Measurements from ENCODE around the gene UCK2. TPM values are rescaled to one million over a fixed set of nuclear protein-coding genes. Genes with fewer than 3 reads are reported as not detected.

The UCK2 gene
- total RNA-seq, 1 donor from 2014 or later: 9.6 TPM

DNA sequence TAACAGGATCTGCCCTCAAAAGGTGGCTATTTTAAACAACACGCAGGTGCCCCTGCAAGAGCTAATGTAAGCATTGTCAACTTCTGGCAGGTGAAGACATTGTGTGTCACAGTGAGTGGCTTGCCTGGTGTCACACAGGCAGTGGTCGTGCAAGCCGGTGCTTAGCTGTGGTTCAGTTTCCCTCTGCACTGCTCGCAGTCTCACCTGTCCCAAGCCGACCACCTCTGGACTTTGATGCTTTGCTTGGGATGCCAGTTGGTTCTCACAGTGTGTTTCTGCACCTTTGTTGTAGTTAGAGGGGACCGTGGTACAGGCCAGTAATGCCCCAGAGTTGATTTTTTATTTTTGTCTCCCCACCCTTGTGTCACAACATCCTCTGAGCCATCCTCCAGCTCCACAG is 85.2 kb downstream of the UCK2 start:
- Histone ChIP-seq H3K4me1 (peaks cover 19% of the 10 kb centered on the region), H3K4me3 (no peak overlapping the region), H3K9me3 (replicated peaks) (no peaks in the 10 kb centered on the region), H3K27ac (replicated peaks) (no peak overlapping the region), H3K36me3 (peaks cover 1% of the 10 kb centered on the region), H3K27me3 (ENCODE audit: low read depth) (no peaks in the 10 kb centered on the region)
- TF ChIP-seq CTCF (IDR thresholded peaks at IDR 0.05; ENCODE audit: borderline replicate concordance): no peak
- intact Hi-C loops (cut with micrococcal nuclease): loop anchor here (5.0 to 10.0 kb wide), 2 partner anchors 195 to 518 kb away; no protein-coding TSS in a partner anchor
- DNase-seq: no peak

DNA sequence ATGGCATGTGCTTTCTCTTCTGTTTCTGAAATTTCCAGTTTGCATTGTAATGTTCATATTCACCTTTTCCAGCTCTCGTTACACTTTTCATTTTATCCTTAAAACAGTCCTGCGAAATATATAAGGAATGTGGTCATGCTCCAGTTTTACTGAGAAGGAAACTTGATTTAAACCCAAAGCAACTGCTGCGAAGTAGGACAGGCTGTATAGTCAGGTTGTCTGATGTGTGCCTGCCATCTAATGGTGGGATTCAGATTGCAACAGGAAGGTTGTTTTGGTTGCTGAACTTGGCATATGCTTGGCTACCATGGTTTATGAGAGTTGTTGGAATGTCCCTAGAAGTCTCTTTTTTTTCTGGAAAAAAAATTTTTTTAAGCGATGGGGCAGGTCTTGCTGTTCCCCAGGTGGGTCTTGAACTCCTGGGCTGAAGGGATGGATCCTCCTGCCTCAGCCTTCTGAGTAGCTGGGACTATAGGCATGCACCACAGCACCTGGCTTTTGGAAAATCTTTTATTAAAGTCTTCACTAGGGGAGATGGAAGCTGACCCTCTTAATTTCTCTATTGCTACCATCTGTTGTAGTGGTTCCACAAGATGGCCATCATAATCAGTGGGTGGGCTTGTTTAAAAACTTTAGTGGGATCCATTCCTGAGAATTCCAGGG is 86.9 kb downstream of the UCK2 start:
- no peak overlapping the region for H3K4me3 ChIP-seq
- no peaks in the 10 kb centered on the region for H3K36me3 ChIP-seq
- DNase-seq: no peak
- H3K27me3 ChIP-seq (ENCODE audit: low read depth): no peaks in the 10 kb centered on the region
- intact Hi-C loops (cut with micrococcal nuclease): loop anchor here (5.0 to 10.0 kb wide), 2 partner anchors 197 to 519 kb away; no protein-coding TSS in a partner anchor
- H3K27ac ChIP-seq (replicated peaks): no peak overlapping the region
- H3K4me1 ChIP-seq: peaks cover 19% of the 10 kb centered on the region
- H3K9me3 ChIP-seq (replicated peaks): no peaks in the 10 kb centered on the region
- peak; percentile 91 for TF ChIP-seq CTCF (IDR thresholded peaks at IDR 0.05; ENCODE audit: borderline replicate concordance)

DNA sequence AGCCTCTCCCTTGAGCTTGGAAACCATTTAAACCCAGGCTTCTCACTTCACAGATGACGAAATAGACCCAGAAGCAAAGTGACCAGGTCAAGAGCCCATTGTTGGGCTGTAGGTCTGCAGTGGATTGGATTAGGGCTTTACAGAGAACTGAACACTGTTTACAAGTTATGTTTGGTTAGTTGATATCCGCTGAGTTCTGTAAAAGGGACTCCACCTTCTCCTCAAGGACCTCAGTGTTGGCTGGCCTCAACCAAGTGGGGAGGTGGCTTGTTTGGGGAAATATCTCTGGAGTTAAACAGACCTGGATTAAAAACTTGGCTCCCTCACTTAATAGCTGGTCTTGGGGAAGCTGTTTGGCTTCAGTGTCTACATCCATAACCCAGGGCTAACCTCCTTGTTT is 88.1 kb downstream of the UCK2 start:
- TF ChIP-seq CTCF (IDR thresholded peaks at IDR 0.05; ENCODE audit: borderline replicate concordance): no peak
- no peak for DNase-seq
- Histone ChIP-seq H3K27me3 (ENCODE audit: low read depth) (no peaks in the 10 kb centered on the region), H3K4me1 (peaks cover 16% of the 10 kb centered on the region), H3K9me3 (replicated peaks) (no peaks in the 10 kb centered on the region), H3K36me3 (no peaks in the 10 kb centered on the region), H3K27ac (replicated peaks) (no peak overlapping the region), H3K4me3 (no peak overlapping the region)
- intact Hi-C loops (cut with micrococcal nuclease): loop anchor here (10.0 kb wide), 1 partner anchor 521 kb away; no protein-coding TSS in a partner anchor

- Histone ChIP-seq H3K36me3 (no peaks in the 10 kb centered on the region), H3K27me3 (ENCODE audit: low read depth) (no peaks in the 10 kb centered on the region), H3K27ac (replicated peaks) (no peak overlapping the region), H3K9me3 (replicated peaks) (no peaks in the 10 kb centered on the region), H3K4me1 (peaks cover 11% of the 10 kb centered on the region), H3K4me3 (no peak overlapping the region)
- TF ChIP-seq CTCF (IDR thresholded peaks at IDR 0.05; ENCODE audit: borderline replicate concordance): no peak
- no peak for DNase-seq
- intact Hi-C loops (cut with micrococcal nuclease): loop anchor here (10.0 kb wide), 1 partner anchor 521 kb away; no protein-coding TSS in a partner anchor
These were observed 88.5 kb downstream of the UCK2 start for GRCh38 chr1:165915932-165916348.

DNA sequence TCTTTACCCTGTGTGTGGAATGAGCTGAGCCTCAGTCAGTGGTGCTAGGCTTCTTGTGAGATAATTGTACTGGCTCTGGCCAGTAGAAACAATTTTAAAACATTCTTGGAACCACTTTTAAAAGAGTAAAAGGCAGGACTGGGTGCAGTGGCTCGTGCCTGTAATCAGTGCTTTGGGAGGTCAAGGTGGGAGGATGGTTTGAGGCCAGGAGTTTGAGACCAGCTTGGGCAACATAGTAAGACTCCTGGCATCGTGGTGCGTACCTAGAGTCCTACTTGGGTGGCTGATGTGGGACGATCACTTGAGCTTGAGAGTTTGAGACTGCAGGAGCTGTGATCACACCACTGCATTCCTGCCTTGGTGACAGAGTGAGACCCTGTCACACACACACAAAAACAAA is 89.8 kb downstream of the UCK2 start:
- H3K4me1 ChIP-seq: peaks cover 4% of the 10 kb centered on the region
- H3K27ac ChIP-seq (replicated peaks): no peak overlapping the region
- no peak for TF ChIP-seq CTCF (IDR thresholded peaks at IDR 0.05; ENCODE audit: borderline replicate concordance)
- no peaks in the 10 kb centered on the region for H3K9me3 ChIP-seq (replicated peaks)
- intact Hi-C loops (cut with micrococcal nuclease): loop anchor here (10.0 kb wide), 1 partner anchor 522 kb away; no protein-coding TSS in a partner anchor
- no peak overlapping the region for H3K4me3 ChIP-seq
- H3K36me3 ChIP-seq: no peaks in the 10 kb centered on the region
- H3K27me3 ChIP-seq (ENCODE audit: low read depth): no peaks in the 10 kb centered on the region
- no peak for DNase-seq
